Measurements from ENCODE around the gene POLD2. TPM values are rescaled to one million over a fixed set of nuclear protein-coding genes. Genes with fewer than 3 reads are reported as not detected.
A peak's percentile ranks its signal among the peaks of the same experiment; 100 is the strongest.

Gene POLD2
- polyA plus RNA-seq, 2 donors, result 60.1 to 94.9 TPM

DNA sequence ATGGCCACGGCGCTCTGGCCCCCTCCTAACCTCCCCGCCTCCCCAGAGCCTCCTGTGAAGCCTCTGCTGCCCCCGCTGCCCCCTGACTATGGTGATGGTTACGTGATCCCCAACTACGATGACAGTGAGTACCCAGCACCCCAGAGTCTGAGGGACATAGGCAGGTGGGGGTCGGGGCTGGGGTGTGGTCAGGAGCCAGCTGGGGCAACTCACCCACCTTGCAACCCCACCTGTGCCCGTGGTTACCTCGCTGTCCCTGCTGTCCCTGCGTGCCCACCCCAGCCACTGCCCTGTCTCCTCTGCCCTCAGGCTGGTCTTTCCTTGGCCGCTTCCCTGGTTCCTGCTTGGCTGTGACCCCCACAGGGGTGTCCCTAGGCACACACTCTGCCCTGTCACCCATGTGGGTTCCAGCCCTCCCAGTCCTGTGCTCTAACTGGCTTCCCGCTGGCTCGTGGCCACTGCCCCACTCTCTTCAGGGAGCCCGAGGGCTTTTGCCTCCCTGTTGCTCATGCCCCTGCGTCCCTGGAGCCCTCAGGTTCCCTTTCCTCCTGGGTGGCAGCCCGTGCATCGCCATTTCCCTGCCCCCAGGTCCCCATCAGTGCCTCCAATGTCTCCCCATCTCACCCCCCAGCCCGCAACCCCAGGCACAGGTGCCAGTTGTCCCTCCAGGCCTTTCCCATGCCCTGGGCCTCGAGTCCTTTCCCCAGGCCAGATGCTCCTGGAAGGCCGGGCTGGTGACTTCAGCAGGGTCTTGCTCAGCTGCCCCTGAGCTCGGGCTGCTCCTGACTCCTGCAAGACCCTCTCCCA is 15.2 kb downstream of the POLD2 start:
- H3K4me1 ChIP-seq (ENCODE audit: control insufficient read depth in 2 of 2, insufficient read depth in 2 of 2, low read length in 1 of 2), result peaks cover 14 to 19% of the 10 kb centered on the region in 2 donors
- no peak overlapping the region for H3K27ac ChIP-seq (ENCODE audit: low read depth in 2 of 2, low read length in 1 of 2)
- H3K4me3 ChIP-seq (ENCODE audit: low read depth in 1 of 2, low read length in 2 of 2), result no peak overlapping the region
- WGBS, 2 donors, result 84% methylated on average over 21 of the region's 21 CpGs
- no peaks in the 10 kb centered on the region for H3K27me3 ChIP-seq (ENCODE audit: control insufficient read depth in 1 of 2, insufficient read depth in 2 of 2, low read length in 2 of 2)
- H3K9me3 ChIP-seq (ENCODE audit: control insufficient read depth in 2 of 2, insufficient read depth in 1 of 2, low read depth in 1 of 2, low read length in 1 of 2), result no peaks in the 10 kb centered on the region
- peaks cover 0 to 14% of the 10 kb centered on the region in 2 donors for H3K36me3 ChIP-seq (ENCODE audit: control insufficient read depth in 2 of 2, insufficient read depth in 2 of 2, low read length in 1 of 2)

DNA sequence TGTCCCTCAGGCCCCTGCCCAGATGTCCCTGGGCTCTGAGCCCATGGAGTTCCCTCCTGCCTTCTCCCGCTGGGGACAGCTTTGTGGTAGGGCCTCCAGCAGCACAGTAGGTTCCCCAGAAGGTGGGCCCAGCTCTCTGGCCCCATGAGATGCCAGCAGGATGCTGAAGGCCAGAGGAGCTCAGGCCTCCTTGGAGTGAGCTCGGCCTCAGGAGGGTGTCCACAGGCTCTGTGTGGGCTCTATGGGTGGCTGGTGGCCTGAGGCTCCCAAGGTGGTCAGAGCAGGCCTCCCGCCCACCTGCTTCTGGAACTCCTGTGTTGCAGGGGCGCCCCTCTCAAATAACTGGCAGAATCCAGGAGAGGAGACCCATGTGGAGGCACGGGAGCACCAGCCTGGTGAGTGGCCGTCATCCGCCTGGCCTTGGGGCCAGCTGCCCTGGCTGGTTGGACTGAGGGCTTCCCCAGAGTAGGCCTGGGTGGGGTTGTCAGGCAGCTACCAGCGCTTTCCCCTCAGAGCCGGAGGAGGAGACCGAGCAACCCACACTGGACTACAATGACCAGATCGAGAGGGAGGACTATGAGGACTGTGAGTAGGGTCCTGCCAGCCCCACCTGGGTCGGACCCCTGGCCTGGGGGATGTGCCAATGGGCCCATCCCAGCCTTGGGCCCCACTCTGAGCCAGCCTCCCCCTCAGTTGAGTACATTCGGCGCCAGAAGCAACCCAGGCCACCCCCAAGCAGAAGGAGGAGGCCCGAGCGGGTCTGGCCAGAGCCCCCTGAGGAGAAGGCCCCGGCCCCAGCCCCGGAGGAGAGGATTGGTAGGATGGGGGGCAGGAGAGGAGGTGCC is 16.0 kb downstream of the POLD2 start:
- H3K4me3 ChIP-seq (ENCODE audit: low read depth in 1 of 2, low read length in 2 of 2), result no peak overlapping the region
- 91 to 93% methylated on average over 18 of the region's 18 CpGs for WGBS, 2 donors
- H3K36me3 ChIP-seq (ENCODE audit: control insufficient read depth in 2 of 2, insufficient read depth in 2 of 2, low read length in 1 of 2), result peaks cover 0 to 14% of the 10 kb centered on the region in 2 donors
- peaks cover 19 to 20% of the 10 kb centered on the region in 2 donors for H3K4me1 ChIP-seq (ENCODE audit: control insufficient read depth in 2 of 2, insufficient read depth in 2 of 2, low read length in 1 of 2)
- H3K27me3 ChIP-seq (ENCODE audit: control insufficient read depth in 1 of 2, insufficient read depth in 2 of 2, low read length in 2 of 2), result no peaks in the 10 kb centered on the region
- H3K27ac ChIP-seq (ENCODE audit: low read depth in 2 of 2, low read length in 1 of 2), result peak overlapping the region; percentile 14 to 47
- no peaks in the 10 kb centered on the region for H3K9me3 ChIP-seq (ENCODE audit: control insufficient read depth in 2 of 2, insufficient read depth in 1 of 2, low read depth in 1 of 2, low read length in 1 of 2)

DNA sequence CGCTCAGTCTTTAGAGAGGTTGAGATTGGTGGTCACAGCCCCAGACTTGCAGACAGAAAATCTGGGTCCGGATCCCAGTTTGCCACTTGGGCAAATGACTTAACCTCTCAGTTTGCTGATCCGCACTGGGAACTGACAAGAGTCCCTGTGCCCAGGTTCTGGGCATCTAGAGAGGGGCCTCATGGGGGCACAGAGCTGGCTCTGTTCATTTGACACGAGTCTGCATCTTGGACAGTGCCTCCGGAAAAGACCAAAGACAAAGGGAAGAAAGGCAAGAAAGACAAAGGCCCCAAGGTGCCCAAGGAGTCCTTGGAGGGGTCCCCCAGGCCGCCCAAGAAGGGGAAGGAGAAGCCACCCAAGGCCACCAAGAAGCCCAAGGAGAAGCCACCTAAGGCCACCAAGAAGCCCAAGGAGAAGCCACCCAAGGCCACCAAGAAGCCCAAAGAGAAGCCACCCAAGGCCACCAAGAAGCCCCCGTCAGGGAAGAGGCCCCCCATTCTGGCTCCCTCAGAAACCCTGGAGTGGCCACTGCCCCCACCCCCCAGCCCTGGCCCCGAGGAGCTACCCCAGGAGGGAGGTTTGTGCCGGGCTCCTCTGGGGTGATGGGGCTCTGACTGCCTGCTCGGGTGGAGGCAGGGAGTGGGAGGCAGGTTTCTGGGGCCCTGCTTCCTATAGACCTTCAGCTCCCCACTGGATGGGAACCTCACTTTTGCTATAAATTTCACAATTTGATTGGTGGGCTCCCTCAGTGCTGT is 16.9 kb downstream of the POLD2 start:
- 86% methylated on average over 10 of the region's 10 CpGs for WGBS, 2 donors
- H3K27me3 ChIP-seq (ENCODE audit: control insufficient read depth in 1 of 2, insufficient read depth in 2 of 2, low read length in 2 of 2), result no peaks in the 10 kb centered on the region
- peak overlapping the region; percentile 5 to 50 for H3K27ac ChIP-seq (ENCODE audit: low read depth in 2 of 2, low read length in 1 of 2)
- no peaks in the 10 kb centered on the region for H3K9me3 ChIP-seq (ENCODE audit: control insufficient read depth in 2 of 2, insufficient read depth in 1 of 2, low read depth in 1 of 2, low read length in 1 of 2)
- H3K36me3 ChIP-seq (ENCODE audit: control insufficient read depth in 2 of 2, insufficient read depth in 2 of 2, low read length in 1 of 2), result peaks cover 0 to 12% of the 10 kb centered on the region in 2 donors
- no peak overlapping the region for H3K4me3 ChIP-seq (ENCODE audit: low read depth in 1 of 2, low read length in 2 of 2)
- H3K4me1 ChIP-seq (ENCODE audit: control insufficient read depth in 2 of 2, insufficient read depth in 2 of 2, low read length in 1 of 2), result peaks cover 20 to 23% of the 10 kb centered on the region in 2 donors

DNA sequence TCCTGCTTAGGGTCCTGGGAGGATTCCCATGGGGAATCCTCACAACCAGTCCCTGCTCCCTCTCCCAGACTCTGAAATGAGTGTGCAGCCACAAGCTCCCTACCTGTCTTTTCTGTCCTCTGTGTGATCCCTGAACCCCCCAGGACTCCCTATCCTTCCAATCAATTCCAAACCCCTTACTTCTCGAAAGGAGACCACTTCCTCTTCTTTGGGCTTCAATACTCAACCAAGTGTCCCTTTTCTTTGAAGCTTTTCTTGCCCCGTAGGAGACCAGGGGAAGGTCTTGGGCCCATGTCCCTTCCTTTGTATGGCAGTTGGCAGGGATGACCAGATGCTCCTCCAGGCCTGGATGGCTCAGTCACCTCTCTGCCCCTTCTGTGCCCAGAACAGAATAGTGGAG is 17.5 kb downstream of the POLD2 start:
- 77 to 81% methylated on average over 2 of the region's 2 CpGs for WGBS, 2 donors
- peak overlapping the region; percentile 50 to 66 for H3K27ac ChIP-seq (ENCODE audit: low read depth in 2 of 2, low read length in 1 of 2)
- no peaks in the 10 kb centered on the region for H3K9me3 ChIP-seq (ENCODE audit: control insufficient read depth in 2 of 2, insufficient read depth in 1 of 2, low read depth in 1 of 2, low read length in 1 of 2)
- H3K36me3 ChIP-seq (ENCODE audit: control insufficient read depth in 2 of 2, insufficient read depth in 2 of 2, low read length in 1 of 2), result peaks cover 0 to 9% of the 10 kb centered on the region in 2 donors
- H3K4me1 ChIP-seq (ENCODE audit: control insufficient read depth in 2 of 2, insufficient read depth in 2 of 2, low read length in 1 of 2), result peaks cover 19 to 20% of the 10 kb centered on the region in 2 donors
- H3K27me3 ChIP-seq (ENCODE audit: control insufficient read depth in 1 of 2, insufficient read depth in 2 of 2, low read length in 2 of 2), result no peaks in the 10 kb centered on the region
- no peak overlapping the region for H3K4me3 ChIP-seq (ENCODE audit: low read depth in 1 of 2, low read length in 2 of 2)

DNA sequence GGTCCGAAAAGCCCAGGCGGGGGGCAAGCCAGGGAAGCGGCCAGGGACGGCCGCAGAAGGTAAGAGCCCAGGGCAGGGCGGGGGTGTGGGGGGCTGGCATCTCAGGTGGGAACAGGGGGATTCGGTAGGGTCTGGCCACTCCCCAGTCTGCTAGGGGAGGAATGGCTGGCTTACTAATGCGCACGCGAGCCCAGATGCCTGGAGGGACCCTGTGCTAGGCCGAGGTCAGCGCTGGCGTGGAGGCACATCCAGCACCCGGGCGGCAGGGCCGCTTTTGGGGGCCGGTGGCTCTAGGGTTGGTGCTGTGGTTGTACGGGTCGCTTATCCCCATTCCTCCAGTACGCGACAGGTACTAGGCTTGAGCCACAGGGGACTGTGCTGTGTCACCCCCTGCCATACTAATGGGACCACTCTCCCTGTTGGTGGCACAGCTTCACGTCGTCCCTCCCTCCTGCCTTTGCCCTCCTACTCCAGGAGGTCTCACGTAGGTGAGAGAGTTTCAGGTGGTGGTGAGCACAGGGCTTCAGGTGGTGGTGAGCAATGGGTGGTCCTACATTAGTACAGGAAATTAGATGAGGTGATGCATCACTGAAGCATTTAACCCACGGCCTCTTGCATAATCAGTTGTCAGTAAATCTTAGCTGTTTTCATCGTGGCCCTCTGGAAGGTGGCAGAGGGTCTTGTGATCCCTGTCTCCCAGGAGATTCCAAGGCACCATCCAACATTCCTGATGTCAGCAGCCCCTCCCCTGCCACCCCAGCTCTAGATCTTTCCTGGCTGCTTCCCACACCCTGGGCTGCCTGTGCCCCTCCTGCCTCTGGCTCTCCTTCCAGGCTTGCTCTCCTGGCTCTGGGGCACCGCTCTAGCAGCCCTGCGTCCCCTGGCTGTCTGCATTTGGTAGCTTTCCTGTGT is 18.2 kb downstream of the POLD2 start:
- Histone ChIP-seq H3K27me3 (ENCODE audit: control insufficient read depth in 1 of 2, insufficient read depth in 2 of 2, low read length in 2 of 2) (no peaks in the 10 kb centered on the region), H3K27ac (ENCODE audit: low read depth in 2 of 2, low read length in 1 of 2) (peak overlapping the region; percentile 50 to 70), H3K36me3 (ENCODE audit: control insufficient read depth in 2 of 2, insufficient read depth in 2 of 2, low read length in 1 of 2) (peaks cover 0 to 5% of the 10 kb centered on the region in 2 donors), H3K4me3 (ENCODE audit: low read depth in 1 of 2, low read length in 2 of 2) (peak overlapping the region; percentile 13 to 40), H3K9me3 (ENCODE audit: control insufficient read depth in 2 of 2, insufficient read depth in 1 of 2, low read depth in 1 of 2, low read length in 1 of 2) (no peaks in the 10 kb centered on the region), H3K4me1 (ENCODE audit: control insufficient read depth in 2 of 2, insufficient read depth in 2 of 2, low read length in 1 of 2) (peaks cover 15 to 19% of the 10 kb centered on the region in 2 donors)
- WGBS, 2 donors, result 36 to 39% methylated on average over 28 of the region's 28 CpGs

DNA sequence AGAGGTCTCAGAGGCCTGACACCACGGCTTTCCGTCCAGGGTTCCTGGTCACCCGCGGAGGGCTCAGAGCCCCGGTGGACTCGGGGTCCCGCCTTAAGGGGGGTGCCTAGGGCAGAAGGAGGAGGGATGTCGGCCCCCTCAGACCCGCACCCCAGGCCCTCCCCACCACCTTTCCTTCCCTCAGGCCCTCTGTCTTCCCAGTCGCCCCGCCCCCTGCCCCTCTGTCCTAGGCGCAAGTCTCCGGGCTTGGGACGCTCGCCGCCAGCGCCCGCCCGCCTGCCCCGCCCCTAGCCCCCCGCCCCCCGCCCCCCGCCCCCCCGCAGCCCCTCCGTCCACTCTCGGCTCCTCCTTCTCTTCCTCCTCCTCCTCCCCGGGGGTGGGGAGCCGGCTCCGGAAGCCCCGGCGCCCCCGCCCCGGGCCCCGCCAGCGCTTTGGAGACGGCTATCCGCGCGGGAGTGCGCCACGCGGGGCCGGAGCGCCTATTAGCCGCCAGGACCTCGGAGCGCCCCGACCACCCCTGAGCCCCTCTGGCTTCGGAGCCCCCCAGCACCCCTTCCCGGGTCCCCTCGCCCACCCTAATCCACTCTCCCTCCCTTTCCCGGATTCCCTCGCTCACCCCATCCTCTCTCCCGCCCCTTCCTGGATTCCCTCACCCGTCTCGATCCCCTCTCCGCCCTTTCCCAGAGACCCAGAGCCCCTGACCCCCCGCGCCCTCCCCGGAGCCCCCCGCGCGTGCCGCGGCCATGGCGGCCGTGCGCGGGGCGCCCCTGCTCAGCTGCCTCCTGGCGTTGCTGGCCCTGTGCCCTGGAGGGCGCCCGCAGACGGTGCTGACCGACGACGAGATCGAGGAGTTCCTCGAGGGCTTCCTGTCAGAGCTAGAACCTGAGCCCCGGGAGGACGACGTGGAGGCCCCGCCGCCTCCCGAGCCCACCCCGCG is 19.2 kb downstream of the POLD2 start, which contains the start of gene AEBP1:
AEBP1 (plus strand) TSS at position 423 of the 937 bp plus-strand sequence; CDS start at position 744, 321 bp downstream.
- Histone ChIP-seq H3K27me3 (ENCODE audit: control insufficient read depth in 1 of 2, insufficient read depth in 2 of 2, low read length in 2 of 2) (no peaks in the 10 kb centered on the region), H3K36me3 (ENCODE audit: control insufficient read depth in 2 of 2, insufficient read depth in 2 of 2, low read length in 1 of 2) (no peaks in the 10 kb centered on the region), H3K4me1 (ENCODE audit: control insufficient read depth in 2 of 2, insufficient read depth in 2 of 2, low read length in 1 of 2) (peaks cover 15 to 19% of the 10 kb centered on the region in 2 donors), H3K27ac (ENCODE audit: low read depth in 2 of 2, low read length in 1 of 2) (peak within 1 kb of the TSS; percentile 50 to 70), H3K4me3 (ENCODE audit: low read depth in 1 of 2, low read length in 2 of 2) (peak within 1 kb of the TSS; percentile 13 to 40), H3K9me3 (ENCODE audit: control insufficient read depth in 2 of 2, insufficient read depth in 1 of 2, low read depth in 1 of 2, low read length in 1 of 2) (no peaks in the 10 kb centered on the region)
- 5 to 7% methylated on average over 38 to 82 of the region's 87 CpGs for WGBS, 2 donors

DNA sequence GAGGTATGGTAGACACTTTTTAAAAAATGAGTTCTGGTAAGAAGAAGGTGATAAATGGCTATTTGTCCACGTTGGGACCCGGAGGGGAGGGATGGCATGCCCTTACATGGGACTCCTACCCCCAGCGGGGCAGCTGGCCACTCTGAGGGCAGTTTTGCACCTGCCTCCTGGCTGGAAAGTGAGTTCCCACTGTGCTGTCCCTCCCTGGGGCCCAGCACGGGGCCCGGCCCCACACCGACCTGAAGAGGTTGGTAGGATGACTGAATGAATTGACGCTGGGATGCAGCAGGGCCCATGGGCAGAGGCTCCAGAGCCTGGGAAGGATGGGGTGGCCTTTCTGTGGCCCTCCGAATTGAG is 19.8 kb downstream of the POLD2 start:
- H3K4me1 ChIP-seq (ENCODE audit: control insufficient read depth in 2 of 2, insufficient read depth in 2 of 2, low read length in 1 of 2), result peaks cover 15 to 19% of the 10 kb centered on the region in 2 donors

More for the DNA sequence above, 19.8 kb downstream of the POLD2 start:
- Histone ChIP-seq H3K27me3 (ENCODE audit: control insufficient read depth in 1 of 2, insufficient read depth in 2 of 2, low read length in 2 of 2) (no peaks in the 10 kb centered on the region), H3K36me3 (ENCODE audit: control insufficient read depth in 2 of 2, insufficient read depth in 2 of 2, low read length in 1 of 2) (no peaks in the 10 kb centered on the region), H3K27ac (ENCODE audit: low read depth in 2 of 2, low read length in 1 of 2) (peak overlapping the region; percentile 50 to 54), H3K4me3 (ENCODE audit: low read depth in 1 of 2, low read length in 2 of 2) (no peak overlapping the region), H3K9me3 (ENCODE audit: control insufficient read depth in 2 of 2, insufficient read depth in 1 of 2, low read depth in 1 of 2, low read length in 1 of 2) (no peaks in the 10 kb centered on the region)
- WGBS, 2 donors, result 69 to 83% methylated on average over 8 of the region's 8 CpGs
